ENCODE results near the gene PRR5L. TPM values are rescaled to one million over a fixed set of nuclear protein-coding genes. Genes with fewer than 3 reads are reported as not detected.
A peak's percentile ranks its signal among the peaks of the same experiment; 100 is the strongest.

Gene PRR5L
- total and polyA plus RNA-seq, 2 experiments from 2014 or later: 0.70 to 2.6 TPM

- H3K36me3 ChIP-seq: no peaks in the 10 kb centered on the region
- H3K9me3 ChIP-seq (ENCODE audit: low read depth): no peaks in the 10 kb centered on the region
- H3K4me3 ChIP-seq: no peak overlapping the region
- no peak overlapping the region for H3K27ac ChIP-seq
- H3K27me3 ChIP-seq: no peaks in the 10 kb centered on the region
- TF ChIP-seq, protein P1, sequence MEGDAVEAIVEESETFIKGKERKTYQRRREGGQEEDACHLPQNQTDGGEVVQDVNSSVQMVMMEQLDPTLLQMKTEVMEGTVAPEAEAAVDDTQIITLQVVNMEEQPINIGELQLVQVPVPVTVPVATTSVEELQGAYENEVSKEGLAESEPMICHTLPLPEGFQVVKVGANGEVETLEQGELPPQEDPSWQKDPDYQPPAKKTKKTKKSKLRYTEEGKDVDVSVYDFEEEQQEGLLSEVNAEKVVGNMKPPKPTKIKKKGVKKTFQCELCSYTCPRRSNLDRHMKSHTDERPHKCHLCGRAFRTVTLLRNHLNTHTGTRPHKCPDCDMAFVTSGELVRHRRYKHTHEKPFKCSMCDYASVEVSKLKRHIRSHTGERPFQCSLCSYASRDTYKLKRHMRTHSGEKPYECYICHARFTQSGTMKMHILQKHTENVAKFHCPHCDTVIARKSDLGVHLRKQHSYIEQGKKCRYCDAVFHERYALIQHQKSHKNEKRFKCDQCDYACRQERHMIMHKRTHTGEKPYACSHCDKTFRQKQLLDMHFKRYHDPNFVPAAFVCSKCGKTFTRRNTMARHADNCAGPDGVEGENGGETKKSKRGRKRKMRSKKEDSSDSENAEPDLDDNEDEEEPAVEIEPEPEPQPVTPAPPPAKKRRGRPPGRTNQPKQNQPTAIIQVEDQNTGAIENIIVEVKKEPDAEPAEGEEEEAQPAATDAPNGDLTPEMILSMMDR (IDR thresholded peaks at IDR 0.05; ENCODE audit: low read depth, low read length): no peak
- no peaks in the 10 kb centered on the region for H3K4me1 ChIP-seq (ENCODE audit: low read depth)
- DNase-seq (ENCODE audit: low read depth in 1 of 2, low spot score in 1 of 2): no peak
These were observed 104.8 kb downstream of the PRR5L start for GRCh38 chr11:36400766-36401455.

- TF ChIP-seq, protein P1 (IDR thresholded peaks at IDR 0.05; ENCODE audit: low read depth, low read length): no peak
- no peaks in the 10 kb centered on the region for H3K36me3 ChIP-seq
- H3K9me3 ChIP-seq (ENCODE audit: low read depth): no peaks in the 10 kb centered on the region
- H3K27ac ChIP-seq: no peak overlapping the region
- no peaks in the 10 kb centered on the region for H3K4me1 ChIP-seq (ENCODE audit: low read depth)
- H3K27me3 ChIP-seq: no peaks in the 10 kb centered on the region
- peak in 1 of 2 donors; percentile 56 for DNase-seq (ENCODE audit: low read depth in 1 of 2, low spot score in 1 of 2)
- H3K4me3 ChIP-seq: no peak overlapping the region
These were observed 106.6 kb downstream of the PRR5L start for GRCh38 chr11:36402568-36403170.

- no peaks in the 10 kb centered on the region for H3K36me3 ChIP-seq
- no peak overlapping the region for H3K4me3 ChIP-seq
- no peaks in the 10 kb centered on the region for H3K4me1 ChIP-seq (ENCODE audit: low read depth)
- DNase-seq (ENCODE audit: low read depth in 1 of 2, low spot score in 1 of 2): no peak
- TF ChIP-seq, protein P1 (IDR thresholded peaks at IDR 0.05; ENCODE audit: low read depth, low read length): no peak
- no peaks in the 10 kb centered on the region for H3K27me3 ChIP-seq
- H3K27ac ChIP-seq: no peak overlapping the region
- H3K9me3 ChIP-seq (ENCODE audit: low read depth): no peaks in the 10 kb centered on the region
These were observed 107.6 kb downstream of the PRR5L start for GRCh38 chr11:36403661-36404060.

GRCh38 chr11:36404831-36405230, 108.7 kb downstream of the PRR5L start:
- no peaks in the 10 kb centered on the region for H3K36me3 ChIP-seq
- DNase-seq (ENCODE audit: low read depth in 1 of 2, low spot score in 1 of 2): no peak
- H3K4me3 ChIP-seq: no peak overlapping the region
- H3K27me3 ChIP-seq: no peaks in the 10 kb centered on the region
- H3K4me1 ChIP-seq (ENCODE audit: low read depth): no peaks in the 10 kb centered on the region
- H3K9me3 ChIP-seq (ENCODE audit: low read depth): no peaks in the 10 kb centered on the region
- H3K27ac ChIP-seq: no peak overlapping the region
- TF ChIP-seq, protein P1 (IDR thresholded peaks at IDR 0.05; ENCODE audit: low read depth, low read length): no peak

- Histone ChIP-seq H3K27me3 (no peaks in the 10 kb centered on the region), H3K9me3 (ENCODE audit: low read depth) (no peaks in the 10 kb centered on the region), H3K27ac (no peak overlapping the region), H3K36me3 (no peaks in the 10 kb centered on the region), H3K4me1 (ENCODE audit: low read depth) (no peaks in the 10 kb centered on the region), H3K4me3 (no peak overlapping the region)
- peak in 1 of 2 donors; percentile 28 for DNase-seq (ENCODE audit: low read depth in 1 of 2, low spot score in 1 of 2)
- TF ChIP-seq, protein P1 (IDR thresholded peaks at IDR 0.05; ENCODE audit: low read depth, low read length): no peak
These were observed 109.7 kb downstream of the PRR5L start for GRCh38 chr11:36405585-36406367.
